K562 (cell line): ENCODE data around the gene SLC35E2B. TPM values are rescaled to one million over a fixed set of nuclear protein-coding genes. Genes with fewer than 3 reads are reported as not detected.

Experiments
- ETS2 ChIP-seq: IDR thresholded peaks from 2 replicates; pipeline ENCODE4 v1.6.1; 2016; ENCODE audit warnings: borderline replicate concordance, missing genetic modification characterization, mild to moderate bottlenecking, moderate library complexity, missing compliant biosample characterization; ENCODE audit not compliant: poor library complexity, severe bottlenecking
- ETV5 ChIP-seq: sonication (generic); formaldehyde crosslinking; IDR thresholded peaks from 2 replicates; pipeline ENCODE4 v1.4.0; 2020; ENCODE audit warnings: low read depth, mild to moderate bottlenecking, missing genetic modification reagents
- NCOR1 ChIP-seq: fragments of 450-650 bp; IDR thresholded peaks from 2 replicates; pipeline ENCODE4 v1.6.1; 2016; ENCODE audit warnings: mild to moderate bottlenecking, moderate library complexity
- PHF20 ChIP-seq: fragments of 450-650 bp; IDR thresholded peaks from 2 replicates; pipeline ENCODE4 v1.6.1; 2018; ENCODE audit not compliant: partially characterized antibody
- SIN3A ChIP-seq, 2 experiments: fragments of 150-350 bp in 1 of 2; IDR thresholded peaks; 2 replicates each; pipeline ENCODE4 v1.6.1; 2011 to 2016; ENCODE audit warnings: borderline replicate concordance in 2 of 2, low read depth in 2 of 2, low read length in 2 of 2, mild to moderate bottlenecking in 2 of 2, moderate library complexity in 2 of 2; ENCODE audit not compliant: control insufficient read depth in 1 of 2
- SIN3B ChIP-seq: fragments of 450-650 bp; IDR thresholded peaks from 2 replicates; pipeline ENCODE4 v1.6.1; 2017; ENCODE audit warnings: low read depth, mild to moderate bottlenecking, moderate library complexity
- SMAD3 ChIP-seq: fragments of 450-650 bp; formaldehyde crosslinking; conservative IDR thresholded peaks from 2 replicates; pipeline ENCODE4 v1.4.0; 2020; ENCODE audit warnings: mild to moderate bottlenecking
- SUPT5H ChIP-seq: fragments of 450-650 bp; IDR thresholded peaks from 2 replicates; pipeline ENCODE4 v1.6.1; 2016
- ZNF766 ChIP-seq: fragments of 200-800 bp; sonication (Bioruptor generic); conservative IDR thresholded peaks from 2 replicates; pipeline ENCODE4 v1.6.1; 2016; ENCODE audit warnings: missing genetic modification characterization, missing compliant biosample characterization
- polyA plus RNA-seq, 8 experiments: library from polyadenylated mRNA; depleted of rRNA in 4 of 8; stranded (reverse) in 5 of 8; unstranded in 3 of 8; fragments of >200 nt; fragmentation: Nextera tagmentation in 2 of 8; fragmentation: Illumina TruSeq in 1 of 8; extraction: Ambion mirVana in 2 of 8; extraction: Trizol in 1 of 8; gene quantifications; 2 replicates each; pipeline versions ENCODE4 v1.2.1 to v1.2.3, GENCODE V29; 2011 to 2014; ENCODE audit warnings: inconsistent platforms in 1 of 8, missing spikeins in 1 of 8
- total RNA-seq, 7 experiments: library from RNA; depleted of rRNA in 6 of 7; stranded (reverse); fragments of >200 nt in 6 of 7; fragmentation: Illumina TruSeq in 2 of 7; extraction: Trizol in 2 of 7; gene quantifications; 2 replicates each; pipeline versions ENCODE4 v1.2.1 to v1.2.3, GENCODE V29; 2011 to 2021; ENCODE audit warnings: low replicate concordance in 1 of 7
- TF ChIP-seq, protein P1 (sequence below), 2 experiments: fragments of 200-800 bp in 1 of 2; sonication (Bioruptor generic) in 1 of 2; sonication (generic) in 1 of 2; formaldehyde crosslinking in 1 of 2; IDR thresholded peaks in 1 of 2; conservative IDR thresholded peaks in 1 of 2; 2 replicates each; pipeline versions ENCODE4 v1.5.0 to v1.6.1; 2016 to 2020; ENCODE audit warnings: missing compliant biosample characterization in 1 of 2, missing genetic modification characterization in 1 of 2, missing genetic modification reagents in 1 of 2
- TF ChIP-seq, protein P2 (sequence below): fragments of 250-450 bp; sonication (Bioruptor Pico); IDR thresholded peaks from 2 replicates; pipeline ENCODE4 v1.5.0; 2021
- TF ChIP-seq, protein P3 (sequence below): fragments of 450-650 bp; IDR thresholded peaks from 2 replicates; pipeline ENCODE4 v1.6.1; 2016; ENCODE audit warnings: antibody characterized with exemption
- TF ChIP-seq, protein P4 (sequence below), 2 experiments: fragments of 450-650 bp; formaldehyde crosslinking in 1 of 2; IDR thresholded peaks; 2 replicates each; pipeline versions ENCODE4 v1.4.0 to v1.6.1; 2014 to 2020; ENCODE audit warnings: mild to moderate bottlenecking in 2 of 2, borderline replicate concordance in 1 of 2, low read depth in 1 of 2

Gene SLC35E2B
- total and polyA plus RNA-seq, 9 of the 15 experiments (the other 6 are each of a cell fraction or from before 2014, with no cell fraction given) = 4.7 to 44.6 (median 20.7) TPM

DNA sequence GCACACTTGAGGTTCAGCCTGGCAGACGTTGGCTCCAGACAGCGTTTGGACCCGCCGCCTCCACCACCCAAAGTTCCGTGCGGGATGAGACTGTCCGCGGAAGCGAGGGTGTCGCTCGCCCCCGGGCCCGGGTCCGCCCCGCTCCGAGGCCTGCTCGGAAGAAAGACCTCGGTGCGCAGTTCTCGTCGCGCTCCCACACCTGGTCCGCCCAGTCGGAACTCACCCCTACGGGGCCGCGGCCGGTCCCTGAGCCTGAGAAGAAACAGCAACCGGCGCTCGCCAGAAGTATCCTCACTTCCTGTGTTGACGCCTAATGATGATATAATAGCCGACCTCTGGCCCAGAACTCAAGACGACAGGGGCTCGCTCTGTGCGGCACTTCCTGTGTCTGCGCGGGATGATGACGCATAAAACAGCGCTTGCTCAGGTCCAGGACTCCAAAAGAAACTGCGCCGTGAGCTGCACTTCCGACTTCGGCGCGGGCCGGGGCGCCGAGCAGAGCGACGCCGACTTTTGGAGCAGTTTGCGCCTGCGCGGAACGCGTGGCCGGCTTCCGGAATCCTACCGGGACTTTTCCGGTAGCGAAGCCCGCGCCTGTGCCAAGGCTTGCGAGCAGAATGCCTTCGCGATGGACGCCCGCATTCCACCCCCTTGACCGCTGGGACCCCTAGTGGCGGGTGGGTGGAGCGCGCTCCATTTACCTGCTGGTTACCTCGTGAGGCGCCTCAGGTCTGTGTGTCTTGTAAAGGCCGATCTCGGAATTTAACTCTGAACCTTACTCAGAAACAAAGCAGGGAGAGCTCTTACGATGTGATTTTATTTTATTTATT is 31.7 kb upstream of the SLC35E2B start, which contains the start of gene CDK11A (continued):
- TF ChIP-seq, protein P1, sequence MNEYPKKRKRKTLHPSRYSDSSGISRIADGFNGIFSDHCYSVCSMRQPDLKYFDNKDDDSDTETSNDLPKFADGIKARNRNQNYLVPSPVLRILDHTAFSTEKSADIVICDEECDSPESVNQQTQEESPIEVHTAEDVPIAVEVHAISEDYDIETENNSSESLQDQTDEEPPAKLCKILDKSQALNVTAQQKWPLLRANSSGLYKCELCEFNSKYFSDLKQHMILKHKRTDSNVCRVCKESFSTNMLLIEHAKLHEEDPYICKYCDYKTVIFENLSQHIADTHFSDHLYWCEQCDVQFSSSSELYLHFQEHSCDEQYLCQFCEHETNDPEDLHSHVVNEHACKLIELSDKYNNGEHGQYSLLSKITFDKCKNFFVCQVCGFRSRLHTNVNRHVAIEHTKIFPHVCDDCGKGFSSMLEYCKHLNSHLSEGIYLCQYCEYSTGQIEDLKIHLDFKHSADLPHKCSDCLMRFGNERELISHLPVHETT (CRISPR knock-in tag; conservative IDR thresholded peaks at IDR 0.05 in 1 of 2, IDR thresholded peaks at IDR 0.05 in 1 of 2) = peak in 1 of 2 experiments; percentile 99; a peak in 2 of 4 replicates
- TF ChIP-seq ETS2 (tag) (peak; percentile 29), SMAD3 (CRISPR knock-in tag) (peak; percentile 47; the same call in 1 of the 2 replicates), ZNF766 (CRISPR knock-in tag) (0 out of 2 replicates have a peak, but pooled peaks have one; percentile 44), SIN3A (IDR thresholded peaks at IDR 0.05; ENCODE audit: borderline replicate concordance in 2 of 2, control insufficient read depth in 1 of 2, low read depth in 2 of 2, low read length in 2 of 2) (peak; percentile 96), SIN3B (peak; percentile 97), SUPT5H (peak; percentile 86), PHF20 (peak; percentile 98), NCOR1 (peak; percentile 5; the same call in 1 of the 2 replicates), ETV5 (CRISPR knock-in tag) (peak; percentile 95)
- TF ChIP-seq, protein P2, sequence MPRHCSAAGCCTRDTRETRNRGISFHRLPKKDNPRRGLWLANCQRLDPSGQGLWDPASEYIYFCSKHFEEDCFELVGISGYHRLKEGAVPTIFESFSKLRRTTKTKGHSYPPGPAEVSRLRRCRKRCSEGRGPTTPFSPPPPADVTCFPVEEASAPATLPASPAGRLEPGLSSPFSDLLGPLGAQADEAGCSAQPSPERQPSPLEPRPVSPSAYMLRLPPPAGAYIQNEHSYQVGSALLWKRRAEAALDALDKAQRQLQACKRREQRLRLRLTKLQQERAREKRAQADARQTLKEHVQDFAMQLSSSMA (CRISPR knock-in tag) = peak; percentile 84; the same call in 1 of the 2 replicates
- TF ChIP-seq, protein P3, sequence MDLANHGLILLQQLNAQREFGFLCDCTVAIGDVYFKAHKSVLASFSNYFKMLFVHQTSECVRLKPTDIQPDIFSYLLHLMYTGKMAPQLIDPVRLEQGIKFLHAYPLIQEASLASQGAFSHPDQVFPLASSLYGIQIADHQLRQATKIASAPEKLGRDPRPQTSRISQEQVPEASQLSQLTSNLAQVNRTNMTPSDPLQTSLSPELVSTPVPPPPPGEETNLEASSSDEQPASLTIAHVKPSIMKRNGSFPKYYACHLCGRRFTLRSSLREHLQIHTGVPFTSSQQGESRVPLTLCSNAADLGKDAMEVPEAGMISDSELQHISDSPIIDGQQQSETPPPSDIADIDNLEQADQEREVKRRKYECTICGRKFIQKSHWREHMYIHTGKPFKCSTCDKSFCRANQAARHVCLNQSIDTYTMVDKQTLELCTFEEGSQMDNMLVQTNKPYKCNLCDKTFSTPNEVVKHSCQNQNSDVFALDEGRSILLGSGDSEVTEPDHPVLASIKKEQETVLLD = peak; percentile 96
- TF ChIP-seq, protein P4, sequence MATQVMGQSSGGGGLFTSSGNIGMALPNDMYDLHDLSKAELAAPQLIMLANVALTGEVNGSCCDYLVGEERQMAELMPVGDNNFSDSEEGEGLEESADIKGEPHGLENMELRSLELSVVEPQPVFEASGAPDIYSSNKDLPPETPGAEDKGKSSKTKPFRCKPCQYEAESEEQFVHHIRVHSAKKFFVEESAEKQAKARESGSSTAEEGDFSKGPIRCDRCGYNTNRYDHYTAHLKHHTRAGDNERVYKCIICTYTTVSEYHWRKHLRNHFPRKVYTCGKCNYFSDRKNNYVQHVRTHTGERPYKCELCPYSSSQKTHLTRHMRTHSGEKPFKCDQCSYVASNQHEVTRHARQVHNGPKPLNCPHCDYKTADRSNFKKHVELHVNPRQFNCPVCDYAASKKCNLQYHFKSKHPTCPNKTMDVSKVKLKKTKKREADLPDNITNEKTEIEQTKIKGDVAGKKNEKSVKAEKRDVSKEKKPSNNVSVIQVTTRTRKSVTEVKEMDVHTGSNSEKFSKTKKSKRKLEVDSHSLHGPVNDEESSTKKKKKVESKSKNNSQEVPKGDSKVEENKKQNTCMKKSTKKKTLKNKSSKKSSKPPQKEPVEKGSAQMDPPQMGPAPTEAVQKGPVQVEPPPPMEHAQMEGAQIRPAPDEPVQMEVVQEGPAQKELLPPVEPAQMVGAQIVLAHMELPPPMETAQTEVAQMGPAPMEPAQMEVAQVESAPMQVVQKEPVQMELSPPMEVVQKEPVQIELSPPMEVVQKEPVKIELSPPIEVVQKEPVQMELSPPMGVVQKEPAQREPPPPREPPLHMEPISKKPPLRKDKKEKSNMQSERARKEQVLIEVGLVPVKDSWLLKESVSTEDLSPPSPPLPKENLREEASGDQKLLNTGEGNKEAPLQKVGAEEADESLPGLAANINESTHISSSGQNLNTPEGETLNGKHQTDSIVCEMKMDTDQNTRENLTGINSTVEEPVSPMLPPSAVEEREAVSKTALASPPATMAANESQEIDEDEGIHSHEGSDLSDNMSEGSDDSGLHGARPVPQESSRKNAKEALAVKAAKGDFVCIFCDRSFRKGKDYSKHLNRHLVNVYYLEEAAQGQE (IDR thresholded peaks at IDR 0.05; ENCODE audit: borderline replicate concordance) = peak; percentile 15; the same call in 1 of the 2 replicates
- TF ChIP-seq, protein P4 (CRISPR knock-in tag; IDR thresholded peaks at IDR 0.05; ENCODE audit: low read depth) = peak; percentile 85
